ENCODE results near the gene FBXO22.
"Not testable (repeated sequence)": the region's sequence is repeated elsewhere in the genome, so short reads cannot be mapped to it uniquely, and the experiment has no call there.

FBXO22 gene

DNA sequence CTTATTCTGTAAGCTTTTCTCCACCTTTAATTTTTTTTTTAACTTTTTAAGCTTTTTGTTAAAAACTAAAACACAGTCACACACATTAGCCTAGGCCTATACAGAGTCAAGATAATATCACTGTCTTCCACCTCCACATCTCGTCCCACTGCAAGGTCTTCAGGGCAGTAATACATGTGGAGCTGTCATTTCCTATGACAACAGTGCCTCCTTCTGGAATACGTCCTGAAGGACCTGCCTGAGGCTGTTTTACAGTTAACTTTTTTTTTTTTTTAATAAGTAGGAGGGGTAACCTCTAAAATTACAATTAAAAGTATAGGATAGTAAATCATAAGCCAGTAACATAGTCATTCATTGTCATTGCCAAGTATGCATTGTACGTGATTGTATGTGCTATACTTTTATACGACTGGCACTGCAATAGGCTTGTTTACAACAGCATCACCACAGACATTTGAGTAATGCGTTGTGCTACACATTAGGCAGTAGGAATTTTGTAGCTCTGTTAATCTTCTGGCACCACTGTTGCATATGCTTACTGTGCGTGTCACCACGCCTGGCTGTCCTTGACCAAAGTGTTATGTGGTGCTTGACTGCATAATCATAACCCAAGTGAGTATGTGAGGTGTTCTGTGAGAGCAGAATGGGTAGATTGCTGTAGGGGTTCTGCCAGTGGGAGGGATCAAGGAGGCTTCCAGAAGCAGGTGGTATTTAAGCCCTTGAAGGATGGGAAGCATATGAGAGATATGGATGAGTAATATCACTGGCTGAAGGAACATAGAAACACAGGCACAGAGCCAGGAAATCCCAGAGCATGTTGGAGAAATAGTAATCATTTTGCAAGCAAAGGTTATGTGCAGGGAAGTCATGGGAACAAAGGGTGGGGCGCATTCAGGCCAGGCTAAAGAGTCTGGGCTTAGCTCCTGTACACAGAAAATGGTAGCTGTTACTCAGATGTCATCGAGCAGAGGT lies 18.3 kb downstream of the FBXO22 start:
- DNase-seq: peak; percentile 93

- no peak for DNase-seq
Observed at GRCh38 chr15:75923756-75924155, 20.1 kb downstream of the FBXO22 start.

- no peak for DNase-seq
Observed at GRCh38 chr15:75924576-75924975, 20.9 kb downstream of the FBXO22 start.

DNA sequence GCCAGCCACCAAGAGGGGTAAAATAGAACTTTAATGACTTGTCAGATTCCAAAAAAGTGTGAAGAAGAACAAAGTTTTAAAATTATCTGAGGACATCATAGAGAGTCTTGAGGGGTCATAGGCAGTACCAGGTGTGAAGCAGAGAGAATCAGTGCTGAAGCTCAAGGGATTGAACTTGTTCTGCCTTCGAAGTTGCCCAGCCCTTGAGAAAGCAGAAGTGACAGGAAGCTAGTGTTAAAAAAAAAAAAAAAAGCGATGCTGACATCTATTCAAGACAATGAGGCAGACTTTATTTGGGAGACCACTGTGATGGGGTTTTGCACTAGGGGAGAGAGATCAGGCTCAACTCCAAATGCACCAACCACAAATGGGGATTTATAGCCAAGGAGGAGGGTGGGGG lies 21.8 kb downstream of the FBXO22 start:
- no peak for DNase-seq

- no peak for DNase-seq
Observed at GRCh38 chr15:75926931-75927330, 23.3 kb downstream of the FBXO22 start.

DNA sequence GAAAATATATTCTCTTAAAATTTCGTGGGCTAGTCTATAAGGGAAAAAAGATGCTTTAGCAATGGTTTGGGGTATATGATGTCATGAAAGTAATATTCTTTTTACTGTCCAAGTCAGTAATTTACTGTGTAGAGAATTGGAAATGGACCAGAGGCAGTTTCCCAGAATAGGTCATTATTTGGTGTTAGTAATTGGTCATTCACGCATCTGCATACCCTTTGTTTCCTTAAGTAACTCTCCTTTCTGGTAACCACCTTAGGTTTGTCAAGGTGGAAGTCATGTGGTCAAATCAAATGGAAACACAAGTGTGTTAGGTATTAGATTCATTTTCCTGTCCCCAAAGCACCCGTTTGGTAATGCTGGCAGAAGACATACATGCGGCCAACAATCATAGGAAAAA lies 23.9 kb downstream of the FBXO22 start:
- no peak for DNase-seq

- DNase-seq: peak; percentile 45
Observed at GRCh38 chr15:75928680-75929608, 25.3 kb downstream of the FBXO22 start.

GRCh38 chr15:75929799-75930565 lies 26.3 kb downstream of the FBXO22 start:
- no peak for DNase-seq

DNA sequence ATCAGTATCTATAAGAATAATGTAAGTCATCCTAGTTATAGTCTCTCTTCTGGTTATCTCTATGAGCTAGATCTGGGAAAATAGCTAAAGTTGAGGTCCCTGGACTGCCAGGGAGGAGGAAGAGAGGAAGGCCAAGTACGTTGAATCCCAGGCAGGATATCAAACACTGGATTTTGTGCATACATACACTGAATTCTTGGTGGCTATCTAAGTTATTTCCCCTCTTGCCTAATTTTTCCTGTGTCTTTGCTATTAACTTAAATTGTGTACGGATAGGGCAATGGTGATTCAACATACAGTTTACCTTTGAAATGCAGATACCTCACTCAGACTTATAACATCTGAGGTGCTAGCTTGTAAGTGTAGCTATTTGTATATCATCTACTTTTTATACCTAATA lies 27.2 kb downstream of the FBXO22 start:
- no peak for DNase-seq

- no peak for DNase-seq
Observed at GRCh38 chr15:75942464-75942863, 38.8 kb downstream of the FBXO22 start.

DNA sequence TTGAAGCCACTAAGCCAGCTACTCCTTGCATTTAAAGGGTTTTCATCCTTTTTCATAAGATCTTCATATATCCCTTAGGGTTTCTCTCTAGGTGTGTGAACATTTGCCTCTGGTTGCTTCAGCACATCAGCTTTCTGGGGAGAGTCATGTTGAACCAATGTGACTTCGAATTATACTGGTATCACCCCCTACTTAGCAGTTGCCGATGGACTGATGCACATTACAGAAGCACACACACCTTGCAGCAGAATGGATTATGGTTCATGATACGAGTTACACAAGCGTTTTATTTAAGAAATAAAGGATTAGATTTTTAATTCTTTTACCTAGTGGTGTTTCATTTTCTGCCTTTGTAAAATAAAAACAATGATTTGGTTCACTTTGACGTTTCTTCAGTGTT lies 39.6 kb downstream of the FBXO22 start:
- DNase-seq: no peak

- no peak for DNase-seq
Observed at GRCh38 chr15:75943713-75944215, 40.1 kb downstream of the FBXO22 start.

DNA sequence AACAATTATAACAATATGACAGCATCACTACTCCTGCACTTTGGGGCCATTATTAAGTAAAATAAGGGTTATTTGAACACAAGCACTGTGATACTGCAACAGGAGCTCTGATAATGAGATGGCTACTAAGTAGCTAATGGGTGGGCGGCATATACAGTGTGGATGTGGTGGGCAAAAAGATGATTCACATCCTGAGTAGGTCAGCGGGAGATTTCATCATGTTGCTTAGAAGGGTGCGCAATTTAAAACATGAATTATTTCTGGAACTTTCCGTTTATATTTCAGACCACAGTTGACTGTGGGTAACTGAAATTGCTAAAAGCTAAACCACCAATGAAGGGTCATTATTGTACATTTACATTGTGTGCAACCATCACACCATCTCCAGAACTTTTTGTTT lies 42.3 kb downstream of the FBXO22 start:
- peak; percentile 34 for DNase-seq

DNA sequence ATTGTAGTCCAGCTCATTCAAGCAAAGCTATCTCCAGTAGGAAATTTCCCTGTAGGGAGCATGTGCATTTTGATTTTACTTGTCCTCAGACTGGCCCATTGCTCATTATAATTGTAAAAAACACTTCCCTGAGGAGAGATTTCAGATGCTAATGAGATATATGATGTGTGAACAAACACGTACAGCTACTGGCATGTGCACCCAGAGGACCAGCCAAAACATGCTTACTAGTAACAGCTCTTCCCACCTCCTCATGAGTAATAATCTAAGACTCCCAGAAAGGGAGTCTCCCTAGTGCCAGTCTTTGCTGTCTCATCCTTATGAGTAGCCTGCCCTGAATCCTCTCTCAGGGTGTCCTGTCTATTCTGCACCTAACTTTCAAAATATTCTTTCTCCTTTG lies 43.4 kb downstream of the FBXO22 start:
- peak; percentile 78 for DNase-seq

DNA sequence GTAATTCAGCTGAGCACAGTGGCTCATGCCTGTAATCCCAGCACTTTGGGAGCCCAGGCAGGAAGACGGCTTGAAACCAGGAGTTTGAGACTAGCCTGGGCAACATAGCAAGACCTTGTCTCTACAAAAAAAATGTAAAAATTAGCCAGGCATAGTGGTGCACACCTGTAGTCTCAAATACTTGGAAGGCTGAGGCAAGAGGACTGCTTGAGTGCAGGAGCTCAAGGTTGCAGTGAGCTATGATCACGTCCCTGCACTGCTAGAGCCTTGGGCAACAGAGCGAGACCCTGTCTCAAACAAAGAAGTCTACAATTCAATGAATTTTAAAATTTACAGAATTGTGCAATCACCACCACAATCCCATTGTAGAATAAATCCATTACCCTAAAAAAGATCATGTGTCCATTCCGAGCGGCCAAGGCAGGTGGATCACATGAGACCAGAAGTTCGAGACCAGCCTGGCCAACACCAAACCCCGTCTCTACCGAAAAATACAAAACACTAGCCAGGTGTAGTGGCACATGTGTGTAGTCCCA lies 45.2 kb downstream of the FBXO22 start:
- no peak for DNase-seq

DNA sequence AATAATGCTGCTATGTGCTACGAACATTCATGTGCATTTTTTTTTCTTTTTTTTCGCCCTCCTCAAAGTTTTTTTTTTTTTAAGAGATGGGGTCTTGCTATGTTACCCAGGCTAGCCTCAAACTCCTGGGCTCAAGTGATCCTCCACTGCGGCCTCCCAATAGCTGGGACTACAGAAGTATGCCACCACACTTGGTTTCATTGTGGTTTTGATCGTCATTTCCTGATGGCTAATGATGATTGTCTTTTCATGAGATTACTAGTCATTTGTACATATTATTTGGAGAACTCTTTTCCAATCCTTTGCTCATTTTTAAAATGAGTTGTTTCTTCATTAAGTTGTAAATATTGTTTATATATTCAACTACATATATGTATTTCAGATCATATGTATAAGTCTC lies 48.8 kb downstream of the FBXO22 start:
- no peak for DNase-seq

DNA sequence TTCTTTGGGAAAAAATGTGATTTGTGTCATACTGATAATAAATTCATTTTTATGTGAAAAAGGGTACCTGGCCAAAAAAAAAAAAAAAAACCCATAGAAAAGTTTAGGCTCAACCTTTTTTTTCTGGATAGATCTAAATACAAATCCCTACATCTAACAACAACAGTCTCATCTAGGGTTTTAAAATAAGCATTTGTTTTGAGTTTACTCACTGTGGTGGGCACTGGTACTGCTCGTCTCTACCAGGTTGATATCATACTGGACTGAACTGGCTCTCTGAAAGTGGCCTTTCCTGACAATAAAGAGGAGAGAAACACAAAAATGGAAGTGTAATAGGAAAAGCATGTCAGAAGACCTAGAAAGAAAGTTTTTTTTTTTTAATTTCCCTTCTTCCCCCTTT lies 52.0 kb downstream of the FBXO22 start:
- no peak for DNase-seq

- DNase-seq: no peak
Observed at GRCh38 chr15:75961331-75961730, 57.7 kb downstream of the FBXO22 start.

- DNase-seq: peak; percentile 90
Observed at GRCh38 chr15:75966073-75966472, 62.4 kb downstream of the FBXO22 start.

GRCh38 chr15:75976766-75977165 lies 73.1 kb downstream of the FBXO22 start:
- not testable (repeated sequence) for DNase-seq

GRCh38 chr15:75981149-75981815 lies 77.6 kb downstream of the FBXO22 start:
- DNase-seq: no peak

DNA sequence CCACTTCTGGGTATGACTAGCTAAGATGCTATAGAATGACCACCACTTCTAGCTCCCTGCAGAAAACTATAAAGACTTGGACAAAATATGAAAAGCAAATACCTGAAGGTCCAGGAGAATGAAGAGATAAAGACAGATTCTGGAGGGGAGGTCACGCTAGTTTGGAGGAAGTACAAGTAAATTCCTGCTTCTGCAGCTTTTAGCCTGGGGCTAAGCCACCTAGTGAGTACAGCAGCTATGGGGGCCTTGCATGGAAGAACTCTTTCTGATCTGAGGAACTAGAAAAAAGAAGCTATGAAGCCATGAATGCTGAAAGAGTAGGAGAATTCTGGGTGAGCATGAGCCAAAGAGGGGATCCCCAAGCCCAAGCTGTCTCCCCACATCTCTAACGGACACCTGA lies 78.8 kb downstream of the FBXO22 start:
- DNase-seq: no peak
